A549 (cell line): ENCODE results near the gene PCTP. TPM values are rescaled to one million over a fixed set of nuclear protein-coding genes. Genes with fewer than 3 reads are reported as not detected.

Experiments
- ATAC-seq, 2 experiments: fragments of 200-7000 bp in 1 of 2; fragments of >200 bp in 1 of 2; cut with Nextera tagmentation in 1 of 2; cut with Tn5 transposase in 1 of 2; 3 replicates each; pipeline versions ENCODE4 v1.8.0 to v1.9.1; 2018 to 2020; ENCODE audit warnings: mild to moderate bottlenecking in 1 of 2, moderate library complexity in 1 of 2
- CTCF ChIA-PET: fragments of 300-600 bp; sonication (Branson Sonifier 250); formaldehyde crosslinking; extraction: SDS; loops from one replicate; lab custom pipeline; 2021; ENCODE audit warnings: antibody characterized with exemption, inconsistent platforms; lab: Yijun Ruan, JAX
- POLR2A ChIA-PET: fragments of 350-600 bp; formaldehyde crosslinking; extraction: SDS; loops from one replicate; lab custom pipeline; 2021; ENCODE audit warnings: antibody characterized with exemption, inconsistent platforms; lab: Yijun Ruan, JAX
- DNase-seq, 2 experiments: peaks; one replicate each; pipeline versions ENCODE4 v3.0.0 to v3.0.0-alpha.2; 2011 to 2016; ENCODE audit warnings: low read depth in 1 of 2, low spot score in 1 of 2
- FAIRE-seq: peaks from 2 replicates; lab custom pipeline; 2011; peaks lifted over from hg19 to GRCh38; lab: Jason Lieb, UNC
- H3K27ac ChIP-seq, 2 experiments: fragments of >200 bp; sonication (Bioruptor Twin); formaldehyde crosslinking; 3 replicates each; pipeline ENCODE4 v1.5.1; 2016 to 2017
- H3K4me1 ChIP-seq: fragments of >200 bp; sonication (Bioruptor Twin); formaldehyde crosslinking; 3 replicates; pipeline ENCODE4 v1.6.1; 2016
- H3K4me2 ChIP-seq: fragments of >200 bp; sonication (Bioruptor Twin); formaldehyde crosslinking; 3 replicates; pipeline ENCODE4 v1.6.1; 2016
- H3K4me3 ChIP-seq: fragments of >200 bp; sonication (Bioruptor Twin); formaldehyde crosslinking; 3 replicates; pipeline ENCODE4 v1.5.1; 2016
- H3K9me3 ChIP-seq: fragments of >200 bp; sonication (Bioruptor Twin); formaldehyde crosslinking; 3 replicates; pipeline ENCODE4 v1.6.1; 2016
- BCL3 ChIP-seq: fragments of >200 bp; sonication (Bioruptor Twin); formaldehyde crosslinking; IDR thresholded peaks from 3 replicates; pipeline ENCODE4 v1.6.1; 2016
- BHLHE40 ChIP-seq: IDR thresholded peaks from 2 replicates; pipeline ENCODE4 v1.6.1; 2012; ENCODE audit warnings: low read depth, low read length, inconsistent platforms
- CHD2 ChIP-seq: fragments of 150-350 bp; IDR thresholded peaks from 2 replicates; pipeline ENCODE4 v1.6.1; 2014; ENCODE audit warnings: low read length; ENCODE audit not compliant: partially characterized antibody
- CTCF ChIP-seq: fragments of >200 bp; sonication (Bioruptor Twin); formaldehyde crosslinking; IDR thresholded peaks from 3 replicates; pipeline ENCODE4 v1.5.1; 2016
- E2F6 ChIP-seq: IDR thresholded peaks from 2 replicates; pipeline ENCODE4 v1.6.1; 2012; ENCODE audit warnings: low read depth, borderline replicate concordance
- ELK1 ChIP-seq: fragments of 150-350 bp; IDR thresholded peaks from 2 replicates; pipeline ENCODE4 v1.6.1; 2014; ENCODE audit warnings: low read depth, mild to moderate bottlenecking, low read length
- ESRRA ChIP-seq: fragments of 150-350 bp; IDR thresholded peaks from 2 replicates; pipeline ENCODE4 v1.6.1; 2014; ENCODE audit warnings: mild to moderate bottlenecking, low read length, borderline replicate concordance
- FOXS1 ChIP-seq: fragments of 250-450 bp; sonication (Bioruptor Pico); IDR thresholded peaks from 2 replicates; pipeline ENCODE4 v1.5.0; 2020; ENCODE audit warnings: mild to moderate bottlenecking, moderate library complexity
- HDAC2 ChIP-seq: fragments of 200-600 bp; sonication (generic); IDR thresholded peaks from 2 replicates; pipeline ENCODE4 v1.6.1; 2016
- HES2 ChIP-seq: fragments of >200 bp; sonication (Bioruptor Twin); formaldehyde crosslinking; IDR thresholded peaks from 2 replicates; pipeline ENCODE4 v1.6.1; 2016
- HEYL ChIP-seq: fragments of 250-450 bp; sonication (Bioruptor Pico); IDR thresholded peaks from 2 replicates; pipeline ENCODE4 v1.8.0; 2021; ENCODE audit warnings: mild to moderate bottlenecking, moderate library complexity
- HMGXB4 ChIP-seq: fragments of 250-450 bp; sonication (Bioruptor Pico); IDR thresholded peaks from 2 replicates; pipeline ENCODE4 v1.5.0; 2021; ENCODE audit warnings: mild to moderate bottlenecking, moderate library complexity, borderline replicate concordance
- JUN ChIP-seq, 2 experiments: fragments of >200 bp; sonication (Bioruptor Twin); formaldehyde crosslinking; IDR thresholded peaks; 2 replicates in 1 of 2; 3 replicates in 1 of 2; pipeline ENCODE4 v1.6.1; 2016 to 2017
- MAFK ChIP-seq: fragments of 450-650 bp; IDR thresholded peaks from 2 replicates; pipeline ENCODE4 v1.6.1; 2014; ENCODE audit not compliant: partially characterized antibody
- MAX ChIP-seq: IDR thresholded peaks from 2 replicates; pipeline ENCODE4 v1.6.1; 2012
- MAZ ChIP-seq: fragments of 150-350 bp; IDR thresholded peaks from 2 replicates; pipeline ENCODE4 v1.6.1; 2014; ENCODE audit warnings: antibody characterized with exemption, low read depth, low read length, borderline replicate concordance
- MYC ChIP-seq: IDR thresholded peaks from 2 replicates; pipeline ENCODE4 v1.6.1; 2012; ENCODE audit warnings: mild to moderate bottlenecking, inconsistent platforms, low read length, improper control_type of control experiment, borderline replicate concordance
- NPAS2 ChIP-seq: fragments of 250-450 bp; sonication (Bioruptor Pico); IDR thresholded peaks from 2 replicates; pipeline ENCODE4 v1.8.0; 2022; ENCODE audit warnings: mild to moderate bottlenecking, moderate library complexity, borderline replicate concordance
- NR3C1 ChIP-seq: fragments of >200 bp; sonication (Bioruptor Twin); formaldehyde crosslinking; IDR thresholded peaks from 3 replicates; pipeline ENCODE4 v1.6.1; 2017
- PBX3 ChIP-seq: IDR thresholded peaks from 2 replicates; pipeline ENCODE4 v1.6.1; 2012
- PHF8 ChIP-seq: fragments of 200-600 bp; sonication (generic); IDR thresholded peaks from 2 replicates; pipeline ENCODE4 v1.6.1; 2016; ENCODE audit warnings: low read depth, mild to moderate bottlenecking, antibody characterized with exemption, moderate library complexity, borderline replicate concordance
- POLR2A ChIP-seq: IDR thresholded peaks from 2 replicates; pipeline ENCODE4 v1.6.1; 2012; ENCODE audit warnings: mild to moderate bottlenecking, low read length
- RAD21 ChIP-seq, 2 experiments: fragments of >200 bp in 1 of 2; sonication (Bioruptor Twin) in 1 of 2; formaldehyde crosslinking in 1 of 2; IDR thresholded peaks in 1 of 2; conservative IDR thresholded peaks in 1 of 2; 2 replicates in 1 of 2; 3 replicates in 1 of 2; pipeline ENCODE4 v1.6.1; 2012 to 2018; ENCODE audit warnings: inconsistent platforms in 1 of 2
- RFX5 ChIP-seq: fragments of 450-650 bp; IDR thresholded peaks from 2 replicates; pipeline ENCODE4 v1.7.1; 2014; ENCODE audit warnings: antibody characterized with exemption, mild to moderate bottlenecking, moderate library complexity
- SMC3 ChIP-seq: fragments of >200 bp; sonication (Bioruptor Twin); formaldehyde crosslinking; IDR thresholded peaks from 3 replicates; pipeline ENCODE4 v1.6.1; 2018; ENCODE audit warnings: inconsistent platforms
- SREBF2 ChIP-seq: fragments of 450-650 bp; IDR thresholded peaks from 2 replicates; pipeline ENCODE4 v1.6.1; 2014; ENCODE audit warnings: mild to moderate bottlenecking, moderate library complexity
- TFCP2L1 ChIP-seq: fragments of 250-450 bp; sonication (Bioruptor Pico); IDR thresholded peaks from 2 replicates; pipeline ENCODE4 v1.5.0; 2021; ENCODE audit warnings: mild to moderate bottlenecking
- USF2 ChIP-seq: fragments of 450-650 bp; IDR thresholded peaks from 2 replicates; pipeline ENCODE4 v1.6.1; 2014; ENCODE audit warnings: antibody characterized with exemption
- WGBS: methylation state at CpG from one replicate; pipeline ENCODE4 v1.1.6; 2017; ENCODE audit errors: missing lambda C conversion rate; 5-methylcytosine and 5-hydroxymethylcytosine counted together
- polyA minus RNA-seq: library from RNA; depleted of rRNA, polyadenylated mRNA; stranded (reverse); fragments of >200 nt; gene quantifications from 2 replicates; pipeline ENCODE4 v1.2.3, GENCODE V29; 2011; rRNA and poly(A)+ RNA removed
- polyA plus RNA-seq, 4 experiments: library from polyadenylated mRNA; depleted of rRNA in 3 of 4; stranded (reverse); fragments of >200 nt; fragmentation: RNase III in 1 of 4; extraction: RNeasy Plus Mini Kit Qiagen cat#74134 plus additional on column Dnase treatment in 1 of 4; gene quantifications; 2 replicates in 3 of 4; 3 replicates in 1 of 4; pipeline ENCODE4 v1.2.3, GENCODE V29; 2011 to 2017

PCTP gene
- polyA plus RNA-seq (2011; rRNA removed) (28.0 and 31.5 TPM in 2 replicates), polyA plus RNA-seq (2017; fragmentation: RNase III; extraction: RNeasy Plus Mini Kit Qiagen cat#74134 plus additional on column Dnase treatment) (16.6 to 17.5 TPM (median 17.1 TPM) in 3 replicates), polyA minus RNA-seq (15.6 and 20.7 TPM in 2 replicates)
- polyA plus RNA-seq (2012; cell fraction: cytosol; rRNA removed) = 18.1 and 18.3 TPM in 2 replicates
- polyA plus RNA-seq (2012; cell fraction: nucleus; rRNA removed) = 6.1 and 11.4 TPM in 2 replicates

- no peak for FAIRE-seq
- 0% methylated on average over 18 of the region's 53 CpGs for WGBS
- no peaks in the 10 kb centered on the region for H3K9me3 ChIP-seq
- TF ChIP-seq JUN (IDR thresholded peaks at IDR 0.05) (peak; percentile 31 to 90; a peak in 3 of 5 replicates), MAZ (no peak), USF2 (no peak), CTCF (0 out of 3 replicates have a peak, but pooled peaks have one; percentile 5), TFCP2L1 (CRISPR knock-in tag) (no peak), ESRRA (0 out of 2 replicates have a peak, but pooled peaks have one; percentile 6), HES2 (no peak), NR3C1 (no peak), MAFK (no peak), ELK1 (no peak), FOXS1 (CRISPR knock-in tag) (no peak), SREBF2 (no peak), MYC (no peak), BCL3 (0 out of 3 replicates have a peak, but pooled peaks have one; percentile 53), NPAS2 (CRISPR knock-in tag) (no peak), BHLHE40 (no peak), PHF8 (peak; percentile 99), POLR2A (peak; percentile 87), CHD2 (no peak), RFX5 (0 out of 2 replicates have a peak, but pooled peaks have one; percentile 44), E2F6 (no peak; the same call in 1 of the 2 replicates), HDAC2 (no peak), HEYL (CRISPR knock-in tag) (no peak), HMGXB4 (CRISPR knock-in tag) (no peak; the same call in 1 of the 2 replicates), SMC3 (no peak), PBX3 (peak; percentile 45), MAX (peak; percentile 61), RAD21 (conservative IDR thresholded peaks at IDR 0.05 in 1 of 2, IDR thresholded peaks at IDR 0.05 in 1 of 2) (no peak; a peak in 1 of 5 replicates)
Observed at GRCh38 chr17:55750750-55751657, at the start of gene PCTP. Gene PCTP (plus strand): TSS chr17:55751051. CDS start chr17:55751104, 53 bp downstream.

More at GRCh38 chr17:55750750-55751657, at the start of gene PCTP:
- Histone ChIP-seq H3K4me3 (peak within 1 kb of the TSS; percentile 58), H3K4me1 (peaks cover 12% of the 10 kb centered on the region; the same call in 2 of the 3 replicates), H3K27ac (peak within 1 kb of the TSS; percentile 86 to 94), H3K4me2 (peak within 1 kb of the TSS; percentile 84)
- DNase-seq (peak; percentile 91 to 94), ATAC-seq (peak; percentile 97 to 99)
- CTCF ChIA-PET = interaction anchor here (0.9 to 3.0 kb wide), 14 partner anchors 9 to 237 kb away, joined by 3 to 26 read pairs (median 6); no protein-coding TSS in a partner anchor
- POLR2A ChIA-PET = interaction anchor here (0.6 to 1.6 kb wide), 11 partner anchors 8 to 513 kb away, joined by 3 to 13 read pairs (median 4); partner anchors contain the start of gene TMEM100
